OCI-M1 (cell line): ENCODE measurements around the gene PREX1.

Experiments used
- DNase-seq: peaks from one replicate; lab custom pipeline; 2025; lab: John Stamatoyannopoulos, UW

The PREX1 gene

GRCh38 chr20:48584391-48585060 is 243.3 kb downstream of the PREX1 start:
- no peak for DNase-seq

- DNase-seq: no peak
These were observed 244.0 kb downstream of the PREX1 start for GRCh38 chr20:48583801-48584200.

GRCh38 chr20:48583171-48583570 is 244.6 kb downstream of the PREX1 start:
- no peak for DNase-seq

- DNase-seq: no peak
These were observed 245.2 kb downstream of the PREX1 start for GRCh38 chr20:48582673-48582985.

GRCh38 chr20:48581167-48581566 is 246.6 kb downstream of the PREX1 start:
- DNase-seq: no peak

- DNase-seq: no peak
These were observed 249.3 kb downstream of the PREX1 start for GRCh38 chr20:48578397-48579098.

- no peak for DNase-seq
These were observed 250.2 kb downstream of the PREX1 start for GRCh38 chr20:48577557-48577956.

- DNase-seq: no peak
These were observed 253.4 kb downstream of the PREX1 start for GRCh38 chr20:48574383-48574782.
